ENCODE data around the gene POLR2J2. TPM values are rescaled to one million over a fixed set of nuclear protein-coding genes. Genes with fewer than 3 reads are reported as not detected.
"Not testable (repeated sequence)": the region's sequence is repeated elsewhere in the genome, so short reads cannot be mapped to it uniquely, and the experiment has no call there.

POLR2J2 gene
- total RNA-seq, 2 donors from 2014 or later: 7.0 to 15.5 TPM

DNA sequence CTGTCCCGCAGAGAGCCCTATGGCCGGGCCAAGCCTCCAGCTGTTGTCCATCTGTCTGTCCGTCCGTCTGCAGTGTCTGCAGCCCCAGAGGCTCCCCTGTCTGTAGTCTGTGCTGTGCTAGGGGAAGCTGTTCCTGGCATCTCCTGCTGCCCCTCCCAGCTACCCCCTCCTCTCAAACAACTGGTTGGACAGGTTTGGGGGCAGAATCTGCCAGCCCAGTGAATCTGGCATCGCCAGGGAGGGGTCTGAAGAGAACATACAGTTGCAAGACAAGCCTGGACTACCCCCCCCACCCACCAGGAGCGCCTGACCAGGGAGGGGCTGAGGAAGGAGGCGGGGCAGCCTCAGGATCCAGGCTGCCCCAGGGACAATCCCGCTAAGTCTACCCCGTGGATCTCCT lies 28.8 kb downstream of the POLR2J2 start, which contains the start of gene UPK3BL1:
Gene UPK3BL1 (minus strand): TSS at position 101 of the 400 bp plus-strand sequence. CDS start 50 bp downstream, at position 51.
- not testable (repeated sequence) for H3K4me3 Mint-ChIP-seq; H3K27ac Mint-ChIP-seq; H3K27me3 Mint-ChIP-seq (ENCODE audit: insufficient read depth); H3K27me3 ChIP-seq (ENCODE audit: control insufficient read depth, insufficient read depth, low read length, poor library complexity, severe bottlenecking); H3K9me3 Mint-ChIP-seq; H3K4me3 ChIP-seq (ENCODE audit: low read length); H3K9ac ChIP-seq (ENCODE audit: extremely low read depth, low read length, poor library complexity, severe bottlenecking); DNase-seq; H3K4me1 Mint-ChIP-seq; H3K9me3 ChIP-seq (ENCODE audit: control insufficient read depth, low read length); H3K36me3 Mint-ChIP-seq (ENCODE audit: low read depth); H3K27ac ChIP-seq (ENCODE audit: low read depth, low read length); H3K36me3 ChIP-seq (ENCODE audit: control insufficient read depth, insufficient read depth, low read length); H3K4me1 ChIP-seq (ENCODE audit: control insufficient read depth, insufficient read depth, low read length)
- no CpG with 5 or more reads among the region's 9 CpGs for WGBS, 2 experiments (ENCODE audit: insufficient coverage in 1 of 2, insufficient read length in 1 of 2)

DNA sequence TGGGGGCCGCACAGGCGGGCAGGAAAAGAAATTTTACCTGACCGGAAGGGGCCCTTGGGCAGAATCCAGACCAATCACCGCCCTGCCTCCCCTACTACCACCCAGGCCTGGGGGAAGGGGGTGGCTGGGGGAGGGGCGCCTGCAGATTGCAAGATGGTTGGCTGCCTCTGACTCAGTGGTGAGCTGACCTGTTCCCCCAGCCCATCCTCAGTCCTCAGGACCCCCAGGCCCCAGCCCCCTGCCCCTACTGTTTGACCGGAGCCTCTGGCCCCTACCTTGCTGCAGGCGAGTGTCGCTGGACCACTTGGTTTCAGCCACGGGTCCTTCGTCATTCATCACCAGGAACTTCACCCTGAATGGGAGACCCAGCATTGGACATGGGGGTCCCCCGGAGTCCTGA lies 32.6 kb downstream of the POLR2J2 start:
- H3K27ac Mint-ChIP-seq; H3K9me3 ChIP-seq (ENCODE audit: control insufficient read depth, low read length); H3K36me3 Mint-ChIP-seq (ENCODE audit: low read depth); H3K9ac ChIP-seq (ENCODE audit: extremely low read depth, low read length, poor library complexity, severe bottlenecking); H3K9me3 Mint-ChIP-seq; H3K4me3 ChIP-seq (ENCODE audit: low read length); H3K27me3 Mint-ChIP-seq (ENCODE audit: insufficient read depth); H3K4me1 ChIP-seq (ENCODE audit: control insufficient read depth, insufficient read depth, low read length); H3K36me3 ChIP-seq (ENCODE audit: control insufficient read depth, insufficient read depth, low read length); H3K27ac ChIP-seq (ENCODE audit: low read depth, low read length); H3K4me3 Mint-ChIP-seq; H3K4me1 Mint-ChIP-seq; H3K27me3 ChIP-seq (ENCODE audit: control insufficient read depth, insufficient read depth, low read length, poor library complexity, severe bottlenecking): not testable (repeated sequence)
- DNase-seq: peak; percentile 50
- WGBS, 2 experiments (ENCODE audit: insufficient coverage in 1 of 2, insufficient read length in 1 of 2): 93% methylated on average over 5 of the region's 11 CpGs; no CpG with 5 or more reads in 1 of the 2 experiments

DNA sequence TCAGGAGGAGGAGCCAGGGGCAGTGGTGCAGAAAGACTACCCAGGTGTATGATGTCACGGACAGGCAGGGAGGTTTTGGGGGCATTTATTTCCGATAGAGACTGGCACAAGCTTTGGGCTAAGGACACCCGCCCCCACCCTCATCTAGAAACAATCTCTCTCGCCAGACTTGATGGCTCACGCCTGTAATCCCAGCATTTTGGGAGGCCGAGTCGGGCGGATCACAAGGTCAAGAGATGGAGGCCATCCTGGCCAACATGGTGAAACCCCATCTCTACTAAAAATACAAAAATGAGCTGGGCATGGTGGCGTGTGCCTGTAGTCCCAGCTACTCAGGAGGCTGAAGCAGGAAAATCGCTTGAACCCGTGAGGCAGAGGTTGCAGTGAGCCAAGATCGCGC lies 34.5 kb downstream of the POLR2J2 start:
- H3K4me1 Mint-ChIP-seq; H3K27ac Mint-ChIP-seq; H3K4me1 ChIP-seq (ENCODE audit: control insufficient read depth, insufficient read depth, low read length); H3K4me3 Mint-ChIP-seq; H3K27me3 Mint-ChIP-seq (ENCODE audit: insufficient read depth); H3K36me3 ChIP-seq (ENCODE audit: control insufficient read depth, insufficient read depth, low read length); H3K36me3 Mint-ChIP-seq (ENCODE audit: low read depth); H3K4me3 ChIP-seq (ENCODE audit: low read length); H3K27me3 ChIP-seq (ENCODE audit: control insufficient read depth, insufficient read depth, low read length, poor library complexity, severe bottlenecking); H3K9me3 ChIP-seq (ENCODE audit: control insufficient read depth, low read length); H3K9me3 Mint-ChIP-seq; DNase-seq; H3K9ac ChIP-seq (ENCODE audit: extremely low read depth, low read length, poor library complexity, severe bottlenecking); H3K27ac ChIP-seq (ENCODE audit: low read depth, low read length): not testable (repeated sequence)
- 93% methylated on average over 8 of the region's 13 CpGs; no CpG with 5 or more reads in 1 of the 2 experiments for WGBS, 2 experiments (ENCODE audit: insufficient coverage in 1 of 2, insufficient read length in 1 of 2)

DNA sequence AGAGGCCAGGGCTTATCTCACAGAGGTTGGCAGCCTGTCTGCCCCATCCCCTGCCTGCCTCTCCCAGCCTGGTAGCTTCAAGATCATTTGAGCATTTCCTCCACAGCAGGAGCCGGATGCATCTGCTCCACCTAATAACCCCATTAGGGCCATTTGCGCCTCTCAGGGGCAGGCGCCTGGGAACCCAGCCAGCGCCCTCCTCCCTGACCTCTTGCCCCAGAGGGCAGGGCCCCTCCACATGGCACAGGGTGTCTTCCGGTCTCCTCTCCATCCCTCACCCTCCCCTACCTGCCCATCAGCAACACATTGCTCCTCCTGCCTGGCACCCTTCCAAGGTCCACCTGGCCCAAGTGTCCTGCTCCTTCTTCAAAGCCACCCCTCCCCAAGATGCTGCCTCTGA lies 36.1 kb downstream of the POLR2J2 start:
- H3K27me3 ChIP-seq (ENCODE audit: control insufficient read depth, insufficient read depth, low read length, poor library complexity, severe bottlenecking); H3K4me3 ChIP-seq (ENCODE audit: low read length); H3K27me3 Mint-ChIP-seq (ENCODE audit: insufficient read depth); H3K9me3 ChIP-seq (ENCODE audit: control insufficient read depth, low read length); H3K36me3 ChIP-seq (ENCODE audit: control insufficient read depth, insufficient read depth, low read length); H3K4me3 Mint-ChIP-seq; H3K36me3 Mint-ChIP-seq (ENCODE audit: low read depth); H3K27ac ChIP-seq (ENCODE audit: low read depth, low read length); H3K27ac Mint-ChIP-seq; H3K4me1 Mint-ChIP-seq; H3K9me3 Mint-ChIP-seq; DNase-seq; H3K4me1 ChIP-seq (ENCODE audit: control insufficient read depth, insufficient read depth, low read length); H3K9ac ChIP-seq (ENCODE audit: extremely low read depth, low read length, poor library complexity, severe bottlenecking): not testable (repeated sequence)
- no CpG with 5 or more reads among the region's 5 CpGs for WGBS, 2 experiments (ENCODE audit: insufficient coverage in 1 of 2, insufficient read length in 1 of 2)

DNA sequence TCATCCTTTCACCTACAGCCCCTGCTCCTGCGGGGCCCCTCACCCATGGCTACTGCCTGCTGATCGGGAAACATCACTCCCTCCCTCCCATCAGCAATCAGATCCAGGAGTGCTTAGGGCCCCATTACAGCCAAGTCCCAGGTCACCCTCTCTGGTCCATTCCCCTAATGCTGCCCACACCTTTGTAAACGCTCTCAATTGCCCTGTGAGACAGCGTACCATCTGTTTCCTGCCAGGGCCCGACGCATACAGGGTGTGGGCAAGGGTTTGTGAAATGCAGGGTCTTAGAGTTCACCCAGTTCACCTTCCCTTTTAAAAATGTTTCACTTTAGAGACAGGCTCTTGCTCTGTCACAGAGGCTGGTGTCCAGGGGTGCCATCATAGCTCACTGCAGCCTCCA lies 37.2 kb downstream of the POLR2J2 start:
- DNase-seq: not testable (repeated sequence)

DNA sequence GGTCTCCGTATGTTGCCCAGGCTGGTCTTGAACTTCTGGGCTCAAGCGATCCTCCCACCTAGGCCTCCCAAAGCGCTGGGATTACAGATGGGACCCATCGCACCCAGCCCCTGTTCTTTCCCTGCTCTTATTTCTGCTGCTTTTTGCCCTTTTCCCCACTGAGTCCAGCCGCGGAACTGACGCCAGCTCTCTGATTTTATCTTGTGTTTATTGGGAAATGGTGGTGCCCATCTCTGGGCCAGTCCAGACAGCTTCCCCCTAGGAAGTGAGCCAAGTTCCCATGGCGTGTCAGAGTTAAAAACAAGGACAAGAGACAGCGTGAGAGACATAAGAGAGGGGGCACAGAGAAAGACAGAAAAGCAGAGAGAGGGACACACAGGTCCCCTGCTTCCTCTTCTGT lies 40.8 kb downstream of the POLR2J2 start:
- not testable (repeated sequence) for H3K4me1 ChIP-seq (ENCODE audit: control insufficient read depth, insufficient read depth, low read length); H3K27me3 Mint-ChIP-seq (ENCODE audit: insufficient read depth); DNase-seq; H3K9me3 Mint-ChIP-seq; H3K9me3 ChIP-seq (ENCODE audit: control insufficient read depth, low read length); H3K4me3 ChIP-seq (ENCODE audit: low read length); H3K9ac ChIP-seq (ENCODE audit: extremely low read depth, low read length, poor library complexity, severe bottlenecking); H3K36me3 Mint-ChIP-seq (ENCODE audit: low read depth); H3K27ac ChIP-seq (ENCODE audit: low read depth, low read length); H3K27me3 ChIP-seq (ENCODE audit: control insufficient read depth, insufficient read depth, low read length, poor library complexity, severe bottlenecking); H3K36me3 ChIP-seq (ENCODE audit: control insufficient read depth, insufficient read depth, low read length); H3K27ac Mint-ChIP-seq; H3K4me1 Mint-ChIP-seq; H3K4me3 Mint-ChIP-seq
- WGBS, 2 experiments (ENCODE audit: insufficient coverage in 1 of 2, insufficient read length in 1 of 2): 80% methylated on average over 1 of the region's 9 CpGs; no CpG with 5 or more reads in 1 of the 2 experiments

More for the DNA sequence above, 37.2 kb downstream of the POLR2J2 start:
- H3K27me3 Mint-ChIP-seq (ENCODE audit: insufficient read depth); H3K27ac ChIP-seq (ENCODE audit: low read depth, low read length); H3K4me1 Mint-ChIP-seq; H3K4me3 ChIP-seq (ENCODE audit: low read length); H3K4me3 Mint-ChIP-seq; H3K9ac ChIP-seq (ENCODE audit: extremely low read depth, low read length, poor library complexity, severe bottlenecking); H3K9me3 Mint-ChIP-seq; H3K36me3 Mint-ChIP-seq (ENCODE audit: low read depth); H3K4me1 ChIP-seq (ENCODE audit: control insufficient read depth, insufficient read depth, low read length); H3K36me3 ChIP-seq (ENCODE audit: control insufficient read depth, insufficient read depth, low read length); H3K27ac Mint-ChIP-seq; H3K27me3 ChIP-seq (ENCODE audit: control insufficient read depth, insufficient read depth, low read length, poor library complexity, severe bottlenecking); H3K9me3 ChIP-seq (ENCODE audit: control insufficient read depth, low read length): not testable (repeated sequence)
- whole genome bisulfite sequencing, 2 experiments (ENCODE audit: insufficient coverage in 1 of 2, insufficient read length in 1 of 2): 92% methylated on average over 2 of the region's 6 CpGs; no CpG with 5 or more reads in 1 of the 2 experiments

DNA sequence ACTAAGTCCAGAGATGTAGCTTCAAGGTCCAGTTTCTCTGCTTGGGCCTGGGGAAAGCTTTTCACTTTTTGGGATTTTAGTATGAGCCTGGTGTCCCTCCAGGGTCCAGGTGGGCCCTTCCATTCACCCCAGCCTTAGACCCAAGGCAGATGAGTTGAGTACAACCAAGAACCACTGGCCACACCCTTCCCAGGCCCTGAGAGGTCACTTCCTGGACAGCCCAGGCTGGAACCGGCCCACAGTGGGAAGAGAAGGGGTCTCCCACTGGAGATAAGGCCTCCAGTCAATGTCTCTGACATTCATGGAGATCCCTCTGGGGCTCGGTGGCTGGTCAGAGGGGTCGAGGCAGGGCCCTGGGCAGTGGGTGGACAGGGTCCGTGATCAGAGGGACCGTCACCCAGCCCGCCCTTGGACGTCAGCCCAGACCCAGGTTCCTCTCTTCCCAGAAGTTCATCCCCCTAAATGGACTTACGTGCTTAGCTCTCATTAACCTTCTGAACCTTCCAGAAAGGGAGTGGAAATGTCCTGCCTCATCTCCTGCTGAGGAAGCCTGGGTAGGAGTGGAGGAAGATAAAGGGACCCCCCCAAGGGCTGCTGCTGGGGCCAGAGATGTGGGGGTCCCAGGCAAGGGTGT lies 44.1 kb downstream of the POLR2J2 start:
- H3K36me3 ChIP-seq (ENCODE audit: control insufficient read depth, insufficient read depth, low read length); H3K4me3 Mint-ChIP-seq; H3K4me1 ChIP-seq (ENCODE audit: control insufficient read depth, insufficient read depth, low read length); H3K9ac ChIP-seq (ENCODE audit: extremely low read depth, low read length, poor library complexity, severe bottlenecking); H3K9me3 Mint-ChIP-seq; H3K4me3 ChIP-seq (ENCODE audit: low read length); H3K4me1 Mint-ChIP-seq; H3K27me3 ChIP-seq (ENCODE audit: control insufficient read depth, insufficient read depth, low read length, poor library complexity, severe bottlenecking); H3K9me3 ChIP-seq (ENCODE audit: control insufficient read depth, low read length); H3K27ac Mint-ChIP-seq; DNase-seq; H3K27ac ChIP-seq (ENCODE audit: low read depth, low read length); H3K27me3 Mint-ChIP-seq (ENCODE audit: insufficient read depth); H3K36me3 Mint-ChIP-seq (ENCODE audit: low read depth): not testable (repeated sequence)
- WGBS, 2 experiments (ENCODE audit: insufficient coverage in 1 of 2, insufficient read length in 1 of 2): no CpG with 5 or more reads among the region's 8 CpGs
